HCT116 (cell line): ENCODE measurements around the gene MCM9. TPM values are rescaled to one million over a fixed set of nuclear protein-coding genes. Genes with fewer than 3 reads are reported as not detected.

ENCODE experiments used
- ATAC-seq: fragments of 200-7000 bp; cut with Tn5 transposase; 2 replicates; pipeline ENCODE4 v1.9.1; 2020; ENCODE audit warnings: mild to moderate bottlenecking, moderate library complexity
- BruUV-seq: library from RNA; stranded (reverse); fragments of 400-500 nt; replicated peaks from 2 replicates; lab custom pipeline; 2021; lab: Mats Ljungman, UMichigan
- CTCF ChIA-PET: fragments of 300-600 bp; sonication (Branson Sonifier 250); formaldehyde crosslinking; loops from one replicate; lab custom pipeline; 2021; ENCODE audit warnings: antibody characterized with exemption; lab: Charles Lee
- POLR2A ChIA-PET: fragments of 300-600, 350-600 bp; sonication (Branson Sonifier 250); formaldehyde crosslinking; loops from one replicate; lab custom pipeline; 2021; ENCODE audit warnings: antibody characterized with exemption; lab: Charles Lee
- RAD21 ChIA-PET, 2 experiments: fragments of 300-600 bp; sonication (Branson Sonifier 250); formaldehyde crosslinking; loops; one replicate each; lab custom pipeline; 2023; ENCODE audit warnings: low total read pairs in 2 of 2; ENCODE audit not compliant: uncharacterized antibody in 2 of 2, unreplicated experiment in 2 of 2, low non-redundant PET in 1 of 2; lab: Charles Lee
- DNase-seq: peaks from one replicate; pipeline ENCODE4 v3.0.0-alpha.2; 2010; ENCODE audit warnings: low read depth, low spot score
- H2AFZ ChIP-seq: fragments of 200-600 bp; shearing (Covaris generic), sonication (generic); 2 replicates; pipeline ENCODE4 v1.6.1; 2017; ENCODE audit warnings: low read depth, mixed run types, mixed read lengths, antibody characterized with exemption, low read length; ENCODE audit not compliant: poor library complexity, severe bottlenecking
- H3K27ac ChIP-seq: 2 replicates; pipeline ENCODE4 v1.5.1; 2012; ENCODE audit warnings: low read depth, low read length
- H3K27me3 ChIP-seq: fragments of 200-600 bp; sonication (generic); 2 replicates; pipeline ENCODE4 v1.6.1; 2016; ENCODE audit warnings: mixed run types, low read length, mixed read lengths; ENCODE audit not compliant: insufficient read depth
- H3K36me3 ChIP-seq, 2 experiments: fragments of 200-500 bp in 1 of 2; fragments of 200-600 bp in 1 of 2; sonication (Bioruptor generic) in 1 of 2; sonication (generic) in 1 of 2; 2 replicates each; pipeline versions ENCODE4 v1.5.1 to v1.6.1; 2014 to 2016; ENCODE audit warnings: low read length in 2 of 2, inconsistent platforms in 1 of 2, mixed read lengths in 1 of 2, mixed run types in 1 of 2; ENCODE audit not compliant: insufficient read depth in 2 of 2, control insufficient read depth in 1 of 2
- H3K4me1 ChIP-seq, 2 experiments: fragments of 200-600 bp in 1 of 2; sonication (generic) in 1 of 2; 2 replicates each; pipeline versions ENCODE4 v1.5.1 to v1.6.1; 2012 to 2017; ENCODE audit warnings: low read length in 2 of 2, inconsistent platforms in 1 of 2, mild to moderate bottlenecking in 1 of 2, mixed read lengths in 1 of 2, mixed run types in 1 of 2, moderate library complexity in 1 of 2; ENCODE audit not compliant: insufficient read depth in 2 of 2, control insufficient read depth in 1 of 2
- H3K4me2 ChIP-seq: fragments of 200-600 bp; sonication (generic); 2 replicates; pipeline ENCODE4 v1.6.1; 2017; ENCODE audit warnings: mixed run types, low read length, mixed read lengths
- H3K4me3 ChIP-seq, 2 experiments: fragments of 200-600 bp in 1 of 2; sonication (generic) in 1 of 2; replicated peaks in 1 of 2; 2 replicates each; pipeline ENCODE4 v1.5.1; 2011 to 2016; ENCODE audit warnings: low read length in 2 of 2, control low read depth in 1 of 2, low read depth in 1 of 2, mild to moderate bottlenecking in 1 of 2, mixed read lengths in 1 of 2, mixed run types in 1 of 2
- H3K79me2 ChIP-seq: fragments of 200-600 bp; sonication (generic); 2 replicates; pipeline ENCODE4 v1.6.1; 2017; ENCODE audit warnings: mild to moderate bottlenecking, mixed run types, low read length, moderate library complexity, mixed read lengths; ENCODE audit not compliant: insufficient read depth
- H3K9ac ChIP-seq: fragments of 200-600 bp; sonication (generic); 2 replicates; pipeline ENCODE4 v1.6.1; 2016; ENCODE audit warnings: low read length, mixed read lengths
- H3K9me2 ChIP-seq: fragments of 200-600 bp; sonication (generic), shearing (Covaris generic); 2 replicates; pipeline ENCODE4 v1.6.1; 2017; ENCODE audit warnings: mixed run types, mild to moderate bottlenecking, moderate library complexity; ENCODE audit not compliant: insufficient read depth
- H3K9me3 ChIP-seq, 2 experiments: fragments of 200-500 bp in 1 of 2; fragments of 200-600 bp in 1 of 2; sonication (Bioruptor generic) in 1 of 2; sonication (generic) in 1 of 2; 2 replicates each; pipeline ENCODE4 v1.6.1; 2014 to 2017; ENCODE audit warnings: low read length in 2 of 2, mixed read lengths in 2 of 2, inconsistent platforms in 1 of 2, low read depth in 1 of 2, mild to moderate bottlenecking in 1 of 2, mixed run types in 1 of 2, moderate library complexity in 1 of 2; ENCODE audit not compliant: control insufficient read depth in 1 of 2, insufficient read depth in 1 of 2
- H4K20me1 ChIP-seq: fragments of 200-600 bp; sonication (generic), shearing (Covaris generic); 2 replicates; pipeline ENCODE4 v1.6.1; 2017; ENCODE audit warnings: mixed run types, mild to moderate bottlenecking, moderate library complexity; ENCODE audit not compliant: insufficient read depth
- ATF3 ChIP-seq: IDR thresholded peaks from 2 replicates; pipeline ENCODE4 v1.6.1; 2012
- CTCF ChIP-seq, 3 experiments: fragments of 200-600 bp in 1 of 3; sonication (generic) in 1 of 3; IDR thresholded peaks in 2 of 3; conservative IDR thresholded peaks in 1 of 3; 2 replicates each; pipeline ENCODE4 v1.5.1; 2012 to 2017; ENCODE audit warnings: low read depth in 2 of 3, low read length in 2 of 3, antibody characterized with exemption in 1 of 3, borderline replicate concordance in 1 of 3, control low read depth in 1 of 3, mild to moderate bottlenecking in 1 of 3, mixed read lengths in 1 of 3, mixed run types in 1 of 3, moderate library complexity in 1 of 3; ENCODE audit not compliant: insufficient read depth in 1 of 3
- EZH2 ChIP-seq: fragments of 200-600 bp; sonication (generic); IDR thresholded peaks from 2 replicates; pipeline ENCODE4 v1.6.1; 2017; ENCODE audit warnings: antibody characterized with exemption, mixed run types
- FOSL1 ChIP-seq: IDR thresholded peaks from 2 replicates; pipeline ENCODE4 v1.6.1; 2012; ENCODE audit warnings: low read depth
- JUND ChIP-seq: IDR thresholded peaks from 2 replicates; pipeline ENCODE4 v1.6.1; 2012
- MAX ChIP-seq: IDR thresholded peaks from 2 replicates; pipeline ENCODE4 v1.6.1; 2012
- POLR2A ChIP-seq: IDR thresholded peaks from 2 replicates; pipeline ENCODE4 v1.7.0; 2011; ENCODE audit warnings: borderline replicate concordance; ENCODE audit not compliant: insufficient read depth, insufficient read length; ENCODE audit errors: extremely low read depth
- RAD21 ChIP-seq: IDR thresholded peaks from 2 replicates; pipeline ENCODE4 v1.6.1; 2012; ENCODE audit warnings: low read depth, mild to moderate bottlenecking
- SIN3A ChIP-seq: IDR thresholded peaks from 2 replicates; pipeline ENCODE4 v1.6.1; 2012; ENCODE audit warnings: low read depth
- SP1 ChIP-seq: IDR thresholded peaks from 2 replicates; pipeline ENCODE4 v1.6.1; 2012; ENCODE audit warnings: low read depth
- TCF7L2 ChIP-seq: IDR thresholded peaks from 2 replicates; pipeline ENCODE4 v1.7.0; 2011; ENCODE audit warnings: borderline replicate concordance, inconsistent platforms; ENCODE audit not compliant: insufficient read depth, insufficient read length; ENCODE audit errors: extremely low read depth
- YY1 ChIP-seq: IDR thresholded peaks from 2 replicates; pipeline ENCODE4 v1.6.1; 2011; ENCODE audit warnings: low read length, low read depth, moderate library complexity, mild to moderate bottlenecking; ENCODE audit not compliant: insufficient replicate concordance; ENCODE audit errors: extremely low read depth
- ZNF274 ChIP-seq: fragments of 200-500 bp; sonication (Bioruptor generic); IDR thresholded peaks from 2 replicates; pipeline ENCODE4 v1.6.1; 2014; ENCODE audit warnings: mild to moderate bottlenecking, low read depth, low read length, inconsistent platforms
- intact Hi-C: fragments of 100-400 bp; cut with micrococcal nuclease; formaldehyde crosslinking; loops from 2 replicates; pipeline ENCODE4 v1.10.0; 2022
- total RNA-seq: library from RNA; stranded (reverse); gene quantifications from one replicate; pipeline ENCODE4 v1.2.1, GENCODE V29; 2021; ENCODE audit not compliant: unreplicated experiment

Gene MCM9
- total RNA-seq, 1 experiment from 2014 or later = 13.6 TPM

DNA sequence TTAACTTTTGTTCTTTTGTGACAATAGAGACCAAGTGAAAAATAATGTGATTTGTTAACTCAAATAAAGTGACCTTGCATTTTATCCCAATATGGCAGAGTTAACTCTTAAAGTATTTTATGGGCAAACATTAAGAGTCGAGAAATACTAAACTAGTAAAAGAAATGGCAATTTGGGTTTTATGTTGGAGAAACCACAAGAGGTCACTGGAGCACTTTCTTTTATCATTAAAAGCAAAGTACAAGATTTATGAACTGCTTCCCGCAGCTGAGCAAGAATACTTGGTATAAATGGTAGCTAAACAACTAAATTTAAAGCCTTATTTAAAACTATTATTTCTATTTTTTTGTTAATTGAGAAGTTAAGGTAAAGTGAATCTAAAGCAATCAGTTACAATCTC lies 33.5 kb upstream of the MCM9 start:
- H3K27me3 ChIP-seq = no peaks in the 10 kb centered on the region
- ChIA-PET RAD21 (interaction anchor here (0.5 to 3.2 kb wide), 4 partner anchors 22 to 374 kb away, joined by 3 to 16 read pairs (median 4); no protein-coding TSS in a partner anchor), POLR2A (interaction anchor here (1.0 kb wide), 1 partner anchor 142 kb away, joined by 7 read pairs; no protein-coding TSS in a partner anchor), CTCF (interaction anchor here (0.9 to 7.7 kb wide), 7 partner anchors 33 to 1128 kb away, joined by 3 to 113 read pairs (median 4); partner anchors contain the start of gene MCM9)
- no peaks in the 10 kb centered on the region for H3K79me2 ChIP-seq
- no peak overlapping the region for H2AFZ ChIP-seq
- H3K9me3 ChIP-seq = no peaks in the 10 kb centered on the region
- H3K4me3 ChIP-seq = no peak overlapping the region
- H3K9ac ChIP-seq = no peak overlapping the region
- DNase-seq (peak; percentile 12), ATAC-seq (no peak)
- peak in 2 of 3 experiments; percentile 41 to 53; a peak in 2 of 6 replicates for TF ChIP-seq CTCF (IDR thresholded peaks at IDR 0.05 in 2 of 3, conservative IDR thresholded peaks at IDR 0.05 in 1 of 3; ENCODE audit: borderline replicate concordance in 1 of 3, insufficient read depth in 1 of 3, low read depth in 2 of 3, low read length in 2 of 3)
- no peak for TF ChIP-seq ZNF274
- TF ChIP-seq RAD21 = peak; percentile 70
- H3K36me3 ChIP-seq = no peaks in the 10 kb centered on the region
- intact Hi-C loops = loop anchor here (1.0 to 10.0 kb wide), 3 partner anchors 142 to 756 kb away; partner anchors contain the start of gene MAN1A1
- H3K9me2 ChIP-seq = no peaks in the 10 kb centered on the region
- no TSS peak for BruUV-seq
- no peaks in the 10 kb centered on the region for H3K4me1 ChIP-seq
- no peak overlapping the region for H3K4me2 ChIP-seq
- no peaks in the 10 kb centered on the region for H4K20me1 ChIP-seq
- no peak overlapping the region for H3K27ac ChIP-seq

DNA sequence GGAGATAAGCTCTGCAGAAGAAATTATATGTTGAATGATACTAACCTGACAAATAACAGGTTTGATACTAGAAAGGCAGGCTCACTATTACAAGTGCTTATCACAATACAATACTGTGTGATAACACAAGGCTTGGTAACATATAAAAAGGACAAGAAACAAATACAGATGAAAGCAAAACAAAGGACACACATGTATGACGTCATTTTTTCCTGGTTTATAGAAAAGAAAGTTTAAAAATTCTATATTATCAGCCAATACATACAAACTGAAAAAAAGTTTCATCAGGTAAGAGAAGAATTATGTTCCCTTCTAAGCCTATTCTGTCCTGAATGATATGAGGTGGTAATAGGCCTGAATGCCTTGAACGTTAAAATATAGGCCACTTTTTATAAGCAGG lies 32.3 kb upstream of the MCM9 start:
- no TSS peak for BruUV-seq
- DNase-seq (no peak), ATAC-seq (no peak)
- Histone ChIP-seq H3K27ac (no peak overlapping the region), H3K79me2 (no peaks in the 10 kb centered on the region), H4K20me1 (no peaks in the 10 kb centered on the region), H3K4me1 (peaks cover 0 to 3% of the 10 kb centered on the region in 2 experiments; a peak in 1 of 4 replicates), H3K9me3 (no peaks in the 10 kb centered on the region), H3K4me3 (no peak overlapping the region), H3K9ac (no peak overlapping the region), H3K27me3 (no peaks in the 10 kb centered on the region), H3K4me2 (no peak overlapping the region), H3K9me2 (no peaks in the 10 kb centered on the region), H2AFZ (no peak overlapping the region), H3K36me3 (no peaks in the 10 kb centered on the region)
- ChIA-PET POLR2A (no interaction called here), RAD21 (interaction anchor here in 1 of 2 experiments (3.2 kb wide), 1 partner anchor 143 kb away, joined by 16 read pairs; no protein-coding TSS in a partner anchor), CTCF (interaction anchor here (7.7 kb wide), 1 partner anchor 143 kb away, joined by 113 read pairs; no protein-coding TSS in a partner anchor)
- intact Hi-C loops = loop anchor here (5.0 to 10.0 kb wide), 2 partner anchors 380 to 758 kb away; partner anchors contain the start of gene MAN1A1
- no peak for TF ChIP-seq POLR2A
- no peak for TF ChIP-seq MAX
- no peak for TF ChIP-seq SIN3A
- no peak for TF ChIP-seq TCF7L2
- no peak for TF ChIP-seq ATF3
- no peak for TF ChIP-seq CTCF (IDR thresholded peaks at IDR 0.05 in 2 of 3, conservative IDR thresholded peaks at IDR 0.05 in 1 of 3; ENCODE audit: borderline replicate concordance in 1 of 3, insufficient read depth in 1 of 3, low read depth in 2 of 3, low read length in 2 of 3)
- no peak for TF ChIP-seq YY1
- no peak for TF ChIP-seq FOSL1
- TF ChIP-seq SP1 = no peak
- no peak for TF ChIP-seq JUND
- no peak for TF ChIP-seq EZH2
